Loucy (cell line): Measurements from ENCODE around the gene DENND4A.

Source experiments
- CTCF ChIP-seq: fragments of 200-600 bp; sonication (generic); conservative IDR thresholded peaks from 2 replicates; pipeline ENCODE4 v1.5.1; 2014; ENCODE audit warnings: mild to moderate bottlenecking, antibody characterized with exemption, low read length
- EZH2phosphoT487 ChIP-seq: fragments of 200-600 bp; IDR thresholded peaks from 2 replicates; pipeline ENCODE4 v1.6.1; 2018; ENCODE audit warnings: antibody characterized with exemption, mild to moderate bottlenecking, moderate library complexity, borderline replicate concordance

GRCh38 chr15:65766422-65767263 lies 25.4 kb downstream of the DENND4A start:
- TF ChIP-seq CTCF (no peak), EZH2phosphoT487 (no peak)
